Neural cell (in vitro differentiated cells): ENCODE results near the gene LGALS12. TPM values are rescaled to one million over a fixed set of nuclear protein-coding genes. Genes with fewer than 3 reads are reported as not detected.

Experiments used
- H2AFZ ChIP-seq: fragments of 200-600, 300-800 bp; sonication (generic), shearing (Covaris generic); 2 replicates; pipeline ENCODE4 v1.6.0; 2014; ENCODE audit warnings: low read depth, mild to moderate bottlenecking, antibody characterized with exemption, low read length, moderate library complexity
- H3F3A ChIP-seq: fragments of 200-600 bp; shearing (Covaris generic); 2 replicates; pipeline ENCODE4 v1.6.1; 2016; ENCODE audit warnings: mild to moderate bottlenecking, moderate library complexity, mixed read lengths, antibody characterized with exemption, low read length; ENCODE audit not compliant: insufficient read depth, poor library complexity, severe bottlenecking
- H3K27ac ChIP-seq: fragments of 200-600, 300-800 bp; sonication (generic), shearing (Covaris generic); 2 replicates; pipeline ENCODE4 v1.5.1; 2014; ENCODE audit warnings: mild to moderate bottlenecking, low read length, moderate library complexity
- H3K27me3 ChIP-seq: fragments of 300-800, 200-600 bp; sonication (generic), shearing (Covaris generic); 2 replicates; pipeline ENCODE4 v1.6.0; 2014; ENCODE audit warnings: mild to moderate bottlenecking, low read depth, low read length, moderate library complexity; ENCODE audit not compliant: insufficient read depth
- H3K36me3 ChIP-seq: fragments of 300-800, 200-600 bp; sonication (generic), shearing (Covaris generic); 2 replicates; pipeline ENCODE4 v1.5.1; 2014; ENCODE audit warnings: mild to moderate bottlenecking, antibody characterized with exemption, low read length, moderate library complexity; ENCODE audit not compliant: insufficient read depth
- H3K4me2 ChIP-seq: fragments of 300-800, 200-600 bp; sonication (generic), shearing (Covaris generic); 2 replicates; pipeline ENCODE4 v1.6.0; 2014; ENCODE audit warnings: mild to moderate bottlenecking, low read length
- H3K4me3 ChIP-seq: fragments of 300-800, 200-600 bp; sonication (generic), shearing (Covaris generic); 2 replicates; pipeline ENCODE4 v1.5.1; 2014; ENCODE audit warnings: mild to moderate bottlenecking, low read length, moderate library complexity
- H3K79me2 ChIP-seq: fragments of 200-600 bp; shearing (Covaris generic); replicated peaks from 2 replicates; pipeline ENCODE4 v1.6.0; 2014; ENCODE audit warnings: mild to moderate bottlenecking, low read length, moderate library complexity; ENCODE audit not compliant: insufficient read depth
- H3K9ac ChIP-seq: fragments of 300-800, 200-600 bp; sonication (generic), shearing (Covaris generic); 2 replicates; pipeline ENCODE4 v1.6.1; 2016; ENCODE audit warnings: mild to moderate bottlenecking, low read length, mixed read lengths
- H3K9me2 ChIP-seq: fragments of 200-600 bp; shearing (Covaris generic); 2 replicates; pipeline ENCODE4 v1.6.1; 2016; ENCODE audit warnings: mild to moderate bottlenecking, low read length, mixed read lengths; ENCODE audit not compliant: insufficient read depth
- H3K9me3 ChIP-seq: fragments of 200-600, 300-800 bp; sonication (generic), shearing (Covaris generic); 2 replicates; pipeline ENCODE4 v1.6.1; 2016; ENCODE audit warnings: mild to moderate bottlenecking, mixed run types, low read length, moderate library complexity, mixed read lengths
- H4K20me1 ChIP-seq: fragments of 200-600 bp; shearing (Covaris generic); 2 replicates; pipeline ENCODE4 v1.6.1; 2016; ENCODE audit warnings: mild to moderate bottlenecking, mixed run types; ENCODE audit not compliant: insufficient read depth
- CTCF ChIP-seq: fragments of 450-650 bp; IDR thresholded peaks from 2 replicates; pipeline ENCODE4 v1.5.1; 2014; ENCODE audit warnings: antibody characterized with exemption, mild to moderate bottlenecking, moderate library complexity; ENCODE audit not compliant: poor library complexity, severe bottlenecking
- EP300 ChIP-seq: fragments of 450-650 bp; conservative IDR thresholded peaks from 2 replicates; pipeline ENCODE4 v1.6.1; 2014; ENCODE audit warnings: antibody characterized with exemption, mild to moderate bottlenecking, moderate library complexity; ENCODE audit not compliant: poor library complexity, severe bottlenecking
- EZH2 ChIP-seq: fragments of 200-600, 300-800 bp; shearing (Covaris generic), sonication (generic); IDR thresholded peaks from 2 replicates; pipeline ENCODE4 v1.6.1; 2014; ENCODE audit warnings: antibody characterized with exemption, low read length, borderline replicate concordance, mild to moderate bottlenecking; ENCODE audit not compliant: insufficient read depth, poor library complexity, severe bottlenecking
- MXI1 ChIP-seq: fragments of 450-650 bp; conservative IDR thresholded peaks from 2 replicates; pipeline ENCODE4 v1.6.1; 2014; ENCODE audit warnings: antibody characterized with exemption, mild to moderate bottlenecking; ENCODE audit not compliant: poor library complexity, severe bottlenecking
- POLR2AphosphoS5 ChIP-seq: IDR thresholded peaks from 2 replicates; pipeline ENCODE4 v1.6.1; 2012
- RAD21 ChIP-seq: fragments of 450-650 bp; conservative IDR thresholded peaks from 2 replicates; pipeline ENCODE4 v1.6.1; 2014; ENCODE audit warnings: antibody characterized with exemption, mild to moderate bottlenecking, moderate library complexity
- REST ChIP-seq: IDR thresholded peaks from 2 replicates; pipeline ENCODE4 v1.6.1; 2012; ENCODE audit warnings: borderline replicate concordance
- SMC3 ChIP-seq: fragments of 450-650 bp; conservative IDR thresholded peaks from 2 replicates; pipeline ENCODE4 v1.6.1; 2014; ENCODE audit warnings: antibody characterized with exemption, mild to moderate bottlenecking, moderate library complexity; ENCODE audit not compliant: poor library complexity
- TAF1 ChIP-seq: IDR thresholded peaks from 2 replicates; pipeline ENCODE4 v1.6.1; 2012; ENCODE audit warnings: low read depth
- polyA plus RNA-seq: library from polyadenylated mRNA; depleted of rRNA; stranded (reverse); fragments of >200 nt; gene quantifications from 2 replicates; pipeline ENCODE4 v1.2.3, GENCODE V29; 2014

The LGALS12 gene
- polyA plus RNA-seq, 1 donor from 2014 or later = not detected

- Histone ChIP-seq H3K27ac (no peak overlapping the region), H3K9ac (no peak overlapping the region), H3F3A (no peaks in the 10 kb centered on the region), H3K9me2 (no peaks in the 10 kb centered on the region), H2AFZ (no peak overlapping the region), H3K36me3 (no peaks in the 10 kb centered on the region), H3K4me2 (no peak overlapping the region), H3K9me3 (peaks cover 4% of the 10 kb centered on the region), H3K79me2 (no peaks in the 10 kb centered on the region), H3K27me3 (no peaks in the 10 kb centered on the region), H3K4me3 (no peak overlapping the region), H4K20me1 (no peaks in the 10 kb centered on the region)
- TF ChIP-seq EZH2 (no peak), MXI1 (no peak), CTCF (peak; percentile 97), RAD21 (peak; percentile 98), TAF1 (no peak), EP300 (no peak), REST (no peak), SMC3 (peak; percentile 98), POLR2AphosphoS5 (no peak)
Measured at GRCh38 chr11:63478896-63479295, 27.0 kb upstream of the LGALS12 start.

- no peak overlapping the region for H3K27ac ChIP-seq
Measured at GRCh38 chr11:63480039-63480438, 25.8 kb upstream of the LGALS12 start.

More at GRCh38 chr11:63480039-63480438, 25.8 kb upstream of the LGALS12 start:
- no peak for TF ChIP-seq RAD21
- TF ChIP-seq CTCF = no peak
- TF ChIP-seq MXI1 = no peak
- no peak for TF ChIP-seq EZH2
- TF ChIP-seq TAF1 = no peak
- TF ChIP-seq EP300 = no peak
- no peak for TF ChIP-seq SMC3
- TF ChIP-seq POLR2AphosphoS5 = no peak
- no peak for TF ChIP-seq REST
- Histone ChIP-seq H4K20me1 (no peaks in the 10 kb centered on the region), H3K9me3 (peaks cover 4% of the 10 kb centered on the region), H3F3A (no peaks in the 10 kb centered on the region), H3K4me2 (no peak overlapping the region), H3K4me3 (no peak overlapping the region), H2AFZ (no peak overlapping the region), H3K9ac (no peak overlapping the region), H3K9me2 (no peaks in the 10 kb centered on the region), H3K27me3 (no peaks in the 10 kb centered on the region), H3K36me3 (no peaks in the 10 kb centered on the region), H3K79me2 (no peaks in the 10 kb centered on the region)
